Hypothalamus (tissue), 51 donors: Measurements from ENCODE around the gene RAB35.

Experiments used
- DNase-seq, 51 donors: peaks; one replicate each; lab custom pipeline; 2025; lab: John Stamatoyannopoulos, UW

The RAB35 gene

DNA sequence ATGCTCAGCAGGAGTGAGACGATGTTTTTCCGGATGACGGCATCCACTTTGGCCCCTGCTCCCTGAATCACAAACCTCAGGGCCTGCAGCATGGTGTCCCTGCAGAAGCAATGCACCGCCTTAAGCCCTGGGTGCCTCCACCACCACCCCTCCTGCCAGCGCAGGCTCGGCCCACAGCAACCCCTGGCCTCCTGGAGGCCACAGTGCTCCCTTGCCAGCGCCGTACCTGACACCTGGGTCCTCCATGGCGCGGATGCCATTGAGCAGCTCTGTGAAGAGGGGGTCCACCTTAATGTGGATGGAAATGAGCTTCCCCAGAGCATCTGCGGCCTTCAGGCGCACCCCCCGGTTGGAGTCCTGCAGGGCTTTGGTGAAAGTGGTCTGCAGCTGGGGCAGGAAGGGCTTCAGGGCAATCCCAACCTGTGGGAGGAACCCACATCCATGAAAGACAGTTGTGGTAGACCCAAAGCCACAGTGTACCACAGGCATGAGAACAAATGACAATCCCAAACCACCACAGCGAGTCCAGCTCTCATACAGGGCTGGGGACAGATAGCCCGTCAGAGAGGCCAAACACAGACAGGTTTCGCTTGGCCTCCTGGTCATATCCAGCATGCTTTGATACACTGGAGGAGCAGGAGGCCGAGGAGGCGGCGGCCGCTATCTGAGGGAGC is 17.9 kb upstream of the RAB35 start:
- DNase-seq = no peak

DNA sequence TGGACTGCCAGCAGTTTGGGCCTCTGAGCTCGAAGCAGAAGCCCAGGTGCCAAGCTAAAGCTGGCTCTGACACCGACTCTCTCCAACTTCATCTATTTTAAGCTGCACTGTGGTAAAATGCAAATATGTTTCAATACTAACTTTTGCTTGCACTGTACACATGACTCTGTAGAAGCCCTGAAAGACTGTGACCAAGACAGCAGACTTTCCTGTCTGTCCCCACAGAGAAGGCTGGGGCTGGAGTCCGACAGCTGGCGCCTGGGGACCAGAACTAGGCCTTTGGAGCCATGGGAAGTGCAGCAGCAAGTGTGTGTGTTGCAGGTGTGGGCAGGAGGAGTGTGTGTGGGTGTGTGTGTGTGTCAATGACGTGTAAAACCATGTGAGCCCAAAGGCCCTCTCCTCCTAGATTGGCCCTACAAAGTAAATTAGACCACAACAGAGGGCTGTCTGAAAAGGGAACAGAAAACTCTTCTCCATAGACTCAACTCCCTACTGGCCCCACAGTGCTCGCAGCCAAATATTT is 16.4 kb upstream of the RAB35 start:
- no peak for DNase-seq

DNA sequence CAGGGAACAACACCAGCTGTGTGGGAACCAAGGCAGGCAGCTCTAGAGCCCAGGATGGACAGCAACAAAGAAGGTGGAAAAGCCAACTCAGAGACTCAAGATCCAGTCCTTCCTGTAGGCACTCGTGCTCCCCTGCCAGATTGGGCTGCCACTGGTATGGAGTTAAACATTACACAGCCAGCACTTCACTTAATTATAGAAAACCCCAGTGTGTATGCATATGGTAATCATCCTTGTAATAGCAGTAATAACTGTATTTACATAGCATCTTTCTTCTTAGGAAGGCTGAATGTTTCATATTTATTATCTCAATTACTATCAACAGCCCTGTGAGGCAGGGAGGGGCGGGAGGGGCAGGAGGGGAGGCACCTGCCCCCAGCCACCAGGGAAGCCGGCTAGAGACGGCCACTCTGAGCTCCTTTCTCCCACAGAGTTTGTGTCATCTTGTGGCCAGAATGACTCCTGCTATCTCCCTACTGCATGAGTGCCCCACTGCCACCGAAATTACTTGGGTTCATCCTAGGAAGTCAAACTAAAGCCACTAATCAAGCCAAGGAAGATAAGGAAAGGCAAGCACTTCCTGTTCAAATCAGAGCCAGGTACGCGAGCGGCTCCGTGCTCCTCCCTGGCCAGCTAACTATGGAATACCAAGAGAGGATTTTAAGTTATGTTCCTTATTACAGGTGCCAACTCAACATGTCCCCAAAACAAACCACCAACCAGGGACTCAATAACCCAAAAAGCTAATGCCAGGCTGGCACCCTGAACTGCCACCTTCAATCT is 15.7 kb upstream of the RAB35 start:
- DNase-seq = no peak

DNA sequence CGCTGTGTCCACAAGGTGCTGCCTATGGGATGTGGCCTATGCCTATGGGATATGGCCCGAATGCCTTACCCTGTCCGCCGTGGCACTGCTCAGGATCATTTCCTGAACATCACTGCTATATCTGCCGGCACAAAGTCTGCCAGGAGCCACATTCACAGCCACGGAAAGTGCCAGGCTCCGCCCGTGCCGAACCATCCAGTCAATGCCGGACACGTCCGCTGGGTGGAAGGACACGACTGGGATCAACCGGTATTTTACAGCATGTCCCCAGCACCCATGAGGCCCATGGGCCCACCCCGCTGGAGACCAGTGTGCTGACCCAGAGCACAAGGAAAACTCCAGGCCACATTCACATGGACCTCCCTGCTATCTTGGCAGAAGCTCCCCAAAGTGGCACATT is 14.6 kb upstream of the RAB35 start:
- DNase-seq = no peak

DNA sequence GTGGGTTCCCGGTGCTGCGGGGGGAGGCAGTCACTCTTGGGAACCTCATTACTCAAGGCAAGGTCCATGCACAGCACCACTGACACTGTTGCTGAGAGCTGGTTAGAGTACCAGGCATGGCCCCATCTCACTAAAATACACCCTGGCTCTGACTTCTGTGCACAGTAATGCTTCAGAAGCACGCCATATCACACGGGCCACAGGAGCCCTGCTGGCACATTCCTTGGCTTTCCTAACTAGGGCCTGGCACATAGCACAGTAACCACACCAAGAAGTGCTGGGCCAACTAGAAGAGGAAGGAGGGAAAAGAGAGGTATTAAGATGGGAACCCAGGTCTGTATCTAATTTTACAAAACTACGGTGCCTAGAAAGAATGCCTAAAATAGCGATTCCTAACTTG is 13.5 kb upstream of the RAB35 start:
- DNase-seq = no peak

DNA sequence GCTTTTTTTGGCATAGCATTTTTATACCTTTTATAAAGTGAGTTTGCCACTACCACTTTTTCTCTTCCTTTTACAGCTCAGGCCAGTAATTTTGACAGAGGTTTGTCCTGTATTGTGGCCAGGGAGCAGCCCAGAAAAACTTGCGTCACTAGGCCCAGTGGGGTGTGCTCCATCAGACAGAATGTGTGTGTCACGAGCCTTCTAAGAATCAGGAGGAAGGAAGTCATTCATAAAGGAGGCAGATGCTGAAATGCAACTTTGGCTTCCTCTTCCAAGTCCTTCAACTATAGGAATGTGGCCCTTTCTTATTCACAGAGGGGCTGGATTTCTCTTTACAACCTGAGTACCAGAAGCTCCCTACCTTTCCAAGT is 10.1 kb upstream of the RAB35 start:
- DNase-seq = peak in 7 of 51 donors; percentile 5 to 44 (median 12)

DNA sequence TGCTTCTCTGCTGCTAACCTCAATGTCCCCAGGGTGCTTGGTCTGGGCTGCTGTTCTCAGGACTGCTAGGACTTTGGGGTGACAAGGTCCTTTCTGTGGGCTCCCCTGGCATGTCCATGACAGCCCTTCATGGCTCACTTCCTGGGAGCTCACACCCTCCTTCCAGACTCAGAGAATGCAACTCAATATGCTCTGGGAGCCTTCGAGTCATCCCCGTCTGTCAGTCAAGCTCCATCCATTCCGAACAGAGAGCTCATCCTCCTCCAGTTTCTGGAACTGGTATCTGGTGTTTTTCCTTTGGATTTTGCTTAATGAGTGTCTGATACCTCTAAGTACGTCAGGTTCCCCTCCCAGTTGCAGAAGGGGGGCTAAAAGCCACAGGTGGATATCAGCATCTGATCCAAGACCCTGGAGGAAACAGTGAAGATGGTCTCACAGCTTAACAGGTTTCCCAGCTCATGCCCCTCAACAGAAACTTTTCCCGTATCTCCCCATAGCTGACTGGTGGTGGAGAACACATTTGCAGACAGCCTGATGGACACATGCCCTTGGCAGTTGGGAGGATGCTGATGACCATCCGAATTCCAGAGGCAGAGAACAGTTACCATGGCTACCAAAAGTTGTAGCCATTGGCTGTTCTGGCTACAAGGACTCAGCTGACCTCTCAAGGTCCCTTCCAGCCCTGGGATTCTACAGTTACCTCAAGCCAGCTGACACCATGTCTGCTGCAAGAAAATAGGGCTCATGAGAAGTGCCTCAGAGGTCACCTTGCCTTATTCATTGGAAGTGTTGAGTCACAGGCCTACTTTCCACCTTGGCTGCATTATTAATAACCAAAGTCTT is 9.5 kb upstream of the RAB35 start:
- peak in 8 of 51 donors; percentile 6 to 44 (median 17) for DNase-seq

DNA sequence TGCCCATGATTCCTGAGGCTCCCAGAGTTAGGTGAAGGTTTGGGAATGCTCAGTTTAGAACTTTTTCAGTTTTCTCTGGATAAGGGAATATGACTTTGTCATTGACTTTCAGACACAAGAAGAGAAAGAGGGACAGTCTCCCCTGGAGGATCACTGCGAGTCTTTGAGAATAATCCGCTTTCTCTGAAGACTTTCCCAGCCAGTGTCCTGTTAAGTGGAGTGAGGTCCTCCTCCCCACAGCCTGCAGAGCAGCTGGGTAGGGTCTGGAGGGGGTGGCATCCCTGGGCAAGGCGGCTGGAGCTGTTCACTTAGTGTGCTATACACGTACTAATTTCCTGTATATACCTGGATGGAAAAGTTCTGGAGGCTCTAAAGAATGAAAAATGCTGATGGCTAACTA is 8.5 kb upstream of the RAB35 start:
- no peak for DNase-seq

DNA sequence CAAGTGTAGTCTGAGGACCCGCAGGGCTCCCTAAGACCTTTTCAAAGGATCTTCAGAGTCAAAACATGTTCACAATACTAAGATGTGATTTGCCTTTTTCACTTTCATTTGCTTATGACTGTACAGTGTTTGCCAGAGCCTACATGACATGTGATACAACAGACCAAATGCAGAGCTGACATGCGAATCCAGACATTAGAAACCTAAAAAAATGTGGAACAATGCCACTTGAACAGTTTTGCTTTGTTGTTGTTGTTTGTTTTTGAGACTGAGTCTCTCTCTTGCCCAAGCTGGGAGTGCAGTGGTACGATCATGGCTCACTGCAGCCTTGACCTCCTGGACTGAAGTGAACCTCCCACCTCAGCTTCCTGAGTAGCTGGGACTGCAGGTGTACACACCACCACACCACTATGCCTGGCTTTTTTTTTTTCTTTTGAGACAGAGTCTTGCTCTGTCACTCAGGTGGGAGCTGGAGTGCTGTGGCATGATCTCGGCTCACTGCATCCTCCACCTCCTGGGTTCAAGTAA is 5.3 kb upstream of the RAB35 start:
- no peak for DNase-seq

DNA sequence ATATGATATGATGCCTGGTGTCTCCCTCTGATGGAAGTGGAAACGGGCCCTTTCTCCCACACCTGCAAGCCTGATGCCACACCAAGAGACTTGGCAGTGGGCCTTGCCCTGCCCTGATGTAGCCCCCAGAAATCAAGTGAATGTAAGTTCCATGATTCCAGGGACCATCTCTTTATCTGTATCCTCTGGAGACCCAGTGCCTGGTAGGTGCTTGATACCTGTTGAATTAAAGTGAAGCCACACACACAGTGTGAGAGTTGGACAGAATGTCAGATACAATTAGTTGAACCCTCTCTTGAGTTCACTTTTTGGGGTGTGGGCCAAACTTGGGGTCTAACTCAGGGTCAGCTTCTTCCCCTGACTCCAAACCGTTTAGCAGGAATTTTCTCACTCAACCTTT is 4.8 kb upstream of the RAB35 start:
- DNase-seq = no peak

DNA sequence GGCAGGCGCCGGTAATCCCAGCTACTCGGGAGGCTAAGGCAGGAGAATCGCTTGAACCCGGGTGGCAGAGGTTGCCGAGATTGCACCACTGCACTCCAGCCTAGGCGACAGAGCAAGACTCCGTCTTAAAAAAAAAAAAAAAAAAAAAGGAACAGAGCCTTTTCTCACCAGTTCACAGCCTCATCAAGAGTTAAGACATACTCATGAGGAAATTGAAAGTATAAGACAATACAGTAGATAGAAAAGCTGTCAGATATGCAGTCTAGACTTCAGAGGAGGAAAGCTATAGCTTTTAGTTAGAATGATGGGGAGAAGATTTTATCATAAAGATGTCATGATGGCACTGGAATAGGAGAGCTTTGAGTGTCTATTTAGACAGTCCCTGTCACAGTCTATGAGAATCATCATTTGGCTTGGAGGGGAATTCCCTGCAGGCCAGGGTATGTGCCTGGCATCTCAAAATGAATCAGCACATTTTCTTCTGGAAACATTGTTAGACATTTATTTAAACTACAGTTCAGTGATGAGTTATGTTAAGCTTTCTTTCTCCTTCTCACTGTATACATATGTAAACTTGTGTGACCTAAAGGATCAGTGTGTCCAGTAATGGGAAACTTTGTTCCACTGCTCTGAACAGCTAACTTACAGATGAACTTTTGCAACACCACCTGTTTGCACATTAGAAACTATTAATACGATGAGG is 2.9 kb upstream of the RAB35 start:
- no peak for DNase-seq

DNA sequence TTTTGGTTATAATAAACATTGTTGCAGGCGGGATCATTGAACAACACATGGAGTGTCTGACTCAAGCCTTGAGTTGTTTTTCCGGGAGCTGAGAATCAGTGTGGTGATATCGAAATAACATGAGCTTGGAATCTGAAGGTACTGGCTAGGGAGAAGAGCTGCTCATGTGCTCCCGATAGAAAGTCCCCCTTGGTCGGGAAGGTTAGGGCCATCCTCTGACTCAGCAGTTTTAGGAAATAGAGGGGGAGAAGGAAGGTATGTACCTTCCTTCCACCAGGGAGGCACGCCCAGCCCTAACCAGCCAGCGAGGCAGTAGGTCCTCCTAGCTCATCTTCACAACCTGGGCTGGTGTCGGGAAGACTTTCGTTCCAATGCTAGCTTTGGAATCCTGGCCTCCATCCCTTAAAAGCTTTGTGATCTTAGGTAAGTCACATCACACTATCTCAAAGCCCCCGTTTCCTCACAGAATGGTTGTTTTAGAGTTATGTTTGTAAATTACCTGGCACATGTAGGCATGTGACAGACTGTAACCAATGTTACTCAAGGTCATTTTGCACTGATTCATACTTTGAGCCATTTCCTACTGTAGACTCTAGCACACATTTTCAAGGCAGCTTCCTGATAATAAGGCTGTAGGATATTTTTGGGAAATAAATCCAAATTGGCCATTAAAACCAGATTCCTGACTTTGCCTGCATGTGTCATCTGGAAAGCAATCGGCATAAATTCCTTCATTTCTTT is 1.9 kb upstream of the RAB35 start:
- DNase-seq = no peak

DNA sequence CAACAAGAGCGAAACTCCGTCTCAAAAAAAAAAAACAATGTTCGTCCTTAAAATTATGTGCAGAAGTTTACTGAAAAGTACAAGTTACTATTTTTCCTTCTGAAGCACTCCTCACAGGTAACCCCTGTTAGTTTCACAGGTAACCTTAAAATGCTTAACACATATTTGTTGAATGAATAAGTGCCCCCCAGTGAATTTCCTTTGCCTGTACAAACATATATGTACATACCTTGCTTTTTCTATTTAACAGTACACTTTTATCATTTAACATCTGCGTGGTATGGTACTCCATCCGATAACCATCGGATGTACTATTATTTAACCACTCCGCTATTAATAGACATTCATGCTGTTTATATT is 1.4 kb upstream of the RAB35 start:
- no peak for DNase-seq

DNA sequence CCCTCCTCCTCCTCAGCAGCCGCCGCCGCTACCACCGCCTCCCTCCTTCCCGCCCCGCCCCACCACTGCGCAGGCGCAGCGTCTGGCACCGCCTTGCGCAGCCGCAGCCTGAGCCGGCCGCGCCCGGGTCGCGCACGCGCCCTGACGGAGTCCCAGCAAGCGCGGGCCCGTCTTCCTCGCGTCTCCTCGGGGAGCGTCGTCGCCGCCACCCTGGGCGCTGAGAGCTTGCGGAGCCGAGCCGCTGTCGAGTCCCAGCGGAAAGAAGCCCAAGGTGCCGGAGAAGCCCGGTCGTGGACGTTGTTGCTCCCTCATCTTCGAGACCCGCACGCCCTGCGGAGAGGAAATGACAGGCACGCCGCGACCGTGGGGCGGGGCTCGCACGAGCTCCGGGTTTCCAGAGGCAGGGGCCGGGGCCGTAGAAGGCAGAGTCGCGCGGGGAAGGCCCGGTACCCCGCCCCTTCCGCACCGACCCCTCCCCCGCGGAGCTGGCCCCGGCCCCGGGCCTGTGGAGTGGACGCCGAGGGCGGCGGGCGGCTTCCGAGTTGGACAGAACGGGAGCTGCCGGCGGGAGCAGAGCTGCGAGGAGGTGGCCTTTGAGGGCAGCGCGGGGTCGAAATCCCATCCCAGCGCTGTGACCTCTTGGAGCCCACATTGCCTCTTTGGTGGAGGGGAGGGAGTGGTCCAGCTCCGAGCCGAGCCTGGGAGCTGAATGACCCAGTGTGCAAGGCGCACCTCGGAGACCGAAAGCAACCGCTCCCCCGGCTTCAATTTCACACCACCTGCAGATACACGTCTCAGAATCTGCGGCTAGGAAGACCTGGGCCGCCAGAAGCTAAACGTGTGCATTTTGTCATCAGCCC is 469 bp upstream of the RAB35 start:
- peak in 50 of 51 donors; percentile 69 to 97 (median 90) for DNase-seq

DNA sequence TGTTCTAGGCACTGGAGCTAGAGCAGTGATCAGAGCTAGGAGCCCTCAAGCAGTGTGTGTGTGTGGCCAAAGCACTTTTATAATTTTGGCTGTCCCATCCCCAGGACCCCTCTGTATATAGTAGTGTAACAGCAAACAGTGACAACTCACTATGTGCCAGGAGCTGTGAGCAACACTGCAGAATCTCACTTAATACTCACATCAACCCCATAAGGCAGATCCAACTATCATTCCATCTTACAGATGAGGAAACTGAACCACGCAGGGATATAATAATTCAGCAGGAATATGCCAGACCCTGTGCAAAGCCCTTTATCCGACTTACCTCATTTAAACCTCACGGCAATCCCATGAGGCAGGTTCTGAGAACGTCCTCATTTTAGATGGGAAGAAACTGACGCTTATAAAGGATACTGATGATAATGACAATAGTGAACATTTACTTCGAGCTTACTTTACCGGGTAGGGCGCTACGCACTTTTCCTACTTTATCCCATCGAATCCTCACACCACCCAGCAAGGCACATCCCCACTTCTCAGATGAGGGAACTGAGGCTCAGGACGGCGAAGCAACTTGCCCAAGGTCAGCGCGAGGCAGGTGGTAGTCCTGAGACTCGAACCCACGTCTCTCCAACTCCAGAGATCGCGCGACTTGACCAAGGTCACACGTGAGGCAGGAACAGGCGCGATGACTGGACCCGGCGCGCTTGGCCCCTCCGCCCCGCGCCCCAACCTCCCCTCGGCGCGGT is 687 bp downstream of the RAB35 start:
- peak in 1 of 51 donors; percentile 32 for DNase-seq

DNA sequence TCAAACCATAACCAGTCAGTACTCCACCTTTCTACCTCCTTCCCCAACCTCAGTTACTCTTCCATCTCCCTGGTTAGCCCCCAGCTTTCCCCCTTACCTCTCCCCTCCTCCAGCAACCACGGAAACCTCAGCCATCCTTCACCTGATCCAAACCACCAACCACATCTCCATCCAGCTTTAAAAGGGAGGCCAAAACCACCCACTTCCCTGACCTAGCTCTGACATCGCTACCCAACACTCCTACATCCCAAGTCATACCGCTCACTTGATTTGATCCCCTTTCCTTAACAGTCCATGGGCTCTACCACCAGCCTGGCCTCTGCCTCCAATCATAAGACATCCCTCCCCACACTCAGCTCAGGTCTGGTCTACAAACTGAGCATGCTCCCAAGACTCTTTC is 1.5 kb downstream of the RAB35 start:
- DNase-seq = no peak

DNA sequence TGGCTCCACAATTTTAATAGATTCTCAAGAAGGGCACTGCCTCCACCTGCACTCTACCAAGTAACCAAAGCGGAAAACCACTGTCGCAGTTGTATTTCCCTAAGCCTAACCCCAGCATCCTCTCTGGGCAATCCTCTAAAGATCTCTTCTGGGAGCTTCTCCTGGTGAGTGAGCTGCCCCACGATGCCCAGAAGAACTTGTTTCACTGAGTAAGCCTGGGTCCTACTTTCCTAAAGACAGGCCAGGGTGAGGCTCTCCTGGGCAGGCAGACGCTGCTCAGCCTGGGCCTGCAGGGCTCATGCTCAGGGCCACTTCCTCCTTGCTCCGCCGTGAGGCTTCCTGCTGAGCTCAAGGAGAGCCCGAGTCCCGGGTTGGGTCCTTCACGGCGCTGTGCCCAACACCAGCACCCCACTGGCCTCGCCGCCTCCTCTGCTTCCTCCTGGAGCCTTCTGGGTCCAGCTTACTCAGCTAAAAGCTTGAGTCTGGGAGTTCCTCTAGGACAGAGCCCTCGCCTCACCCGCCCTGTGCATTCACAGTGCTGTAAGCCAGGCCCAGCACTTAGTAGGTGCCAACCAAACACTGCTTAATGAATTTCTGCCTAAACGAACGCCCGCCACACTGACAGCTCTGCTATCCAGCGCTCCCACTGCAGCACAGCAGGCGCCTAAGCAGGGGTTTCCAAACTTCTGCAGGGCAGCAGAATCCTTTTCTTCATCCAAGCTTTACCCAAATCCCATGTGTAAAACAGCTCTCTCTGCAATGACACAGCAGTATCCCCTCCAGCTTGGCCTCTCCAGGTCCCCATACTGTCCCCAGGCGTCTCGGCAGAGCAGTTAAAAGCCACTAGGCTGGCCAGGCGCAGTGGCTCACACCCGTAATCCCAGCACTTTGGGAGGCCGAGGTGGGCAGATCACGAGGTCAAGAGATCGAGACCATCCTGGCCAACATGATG is 5.7 kb downstream of the RAB35 start:
- DNase-seq = peak in 28 of 51 donors; percentile 6 to 56 (median 32)
